Endothelial cell of umbilical vein (primary cell): ENCODE data around the gene ISLR. TPM values are rescaled to one million over a fixed set of nuclear protein-coding genes. Genes with fewer than 3 reads are reported as not detected.

Experiments used
- BruUV-seq: library from RNA; stranded (reverse); fragments of 400-500 nt; replicated peaks from 2 replicates; lab custom pipeline; 2021; lab: Mats Ljungman, UMichigan
- CTCF ChIA-PET: fragments of 300-600, 350-600 bp; sonication (Branson Sonifier 250); formaldehyde crosslinking; loops from one replicate; lab custom pipeline; 2021; ENCODE audit warnings: antibody characterized with exemption, inconsistent platforms; lab: Charles Lee
- POLR2A ChIA-PET: fragments of 300-600, 350-600 bp; sonication (Branson Sonifier 250); formaldehyde crosslinking; loops from one replicate; lab custom pipeline; 2021; ENCODE audit warnings: antibody characterized with exemption, inconsistent platforms; lab: Charles Lee
- DNase-seq: peaks from one replicate; pipeline ENCODE4 v3.0.0-alpha.2; 2011; ENCODE audit warnings: low read depth, low spot score
- FAIRE-seq: peaks from 2 replicates; lab custom pipeline; 2011; peaks lifted over from hg19 to GRCh38; lab: Jason Lieb, UNC
- H2AFZ ChIP-seq: 2 replicates; pipeline ENCODE4 v1.6.0; 2012; ENCODE audit warnings: low read depth, low read length, control low read depth, inconsistent platforms
- H3K27ac ChIP-seq: 2 replicates; pipeline ENCODE4 v1.5.1; 2011; ENCODE audit warnings: low read depth, mild to moderate bottlenecking, control low read depth, low read length, moderate library complexity; ENCODE audit not compliant: insufficient read depth
- H3K27me3 ChIP-seq, 2 experiments: 2 replicates each; pipeline versions ENCODE4 v1.6.0 to v1.6.1; 2011; ENCODE audit warnings: low read length in 2 of 2, mixed read lengths in 1 of 2; ENCODE audit not compliant: control insufficient read depth in 2 of 2, insufficient read depth in 2 of 2
- H3K36me3 ChIP-seq, 2 experiments: 2 replicates in 1 of 2; 3 replicates in 1 of 2; pipeline ENCODE4 v1.5.1; 2011; ENCODE audit warnings: low read length in 2 of 2, mild to moderate bottlenecking in 1 of 2, moderate library complexity in 1 of 2; ENCODE audit not compliant: control insufficient read depth in 2 of 2, insufficient read depth in 2 of 2; ENCODE audit errors: extremely low read depth in 1 of 2
- H3K4me1 ChIP-seq: 3 replicates; pipeline ENCODE4 v1.5.1; 2011; ENCODE audit warnings: mild to moderate bottlenecking, low read length; ENCODE audit not compliant: control insufficient read depth, insufficient read depth; ENCODE audit errors: extremely low read depth
- H3K4me2 ChIP-seq: 2 replicates; pipeline ENCODE4 v1.6.1; 2011; ENCODE audit warnings: low read length, control low read depth, mixed read lengths; ENCODE audit not compliant: insufficient read depth
- H3K4me3 ChIP-seq, 3 experiments: fragments of 200-600 bp in 1 of 3; sonication (generic), shearing (Covaris generic) in 1 of 3; replicated peaks in 1 of 3; 2 replicates each; pipeline ENCODE4 v1.5.1; 2011 to 2016; ENCODE audit warnings: control low read depth in 3 of 3, low read length in 3 of 3, mild to moderate bottlenecking in 2 of 3, inconsistent platforms in 1 of 3, low read depth in 1 of 3, moderate library complexity in 1 of 3; ENCODE audit not compliant: insufficient read depth in 1 of 3
- H3K79me2 ChIP-seq: 2 replicates; pipeline ENCODE4 v1.6.0; 2012; ENCODE audit warnings: low read length, inconsistent platforms; ENCODE audit not compliant: control insufficient read depth, insufficient read depth
- H3K9ac ChIP-seq: replicated peaks from 2 replicates; pipeline ENCODE3; 2011; ENCODE audit warnings: low read length, control low read depth; ENCODE audit not compliant: insufficient read depth; ENCODE audit errors: extremely low read depth
- H3K9me1 ChIP-seq: replicated peaks from 3 replicates; pipeline ENCODE4 v1.6.0; 2011; ENCODE audit warnings: mild to moderate bottlenecking, low read length; ENCODE audit not compliant: control insufficient read depth, insufficient read depth; ENCODE audit errors: extremely low read depth
- H3K9me3 ChIP-seq: replicated peaks from 2 replicates; pipeline ENCODE4 v1.5.1; 2012; ENCODE audit warnings: low read length, inconsistent platforms; ENCODE audit not compliant: control insufficient read depth, insufficient read depth
- H4K20me1 ChIP-seq: replicated peaks from 2 replicates; pipeline ENCODE3; 2011; ENCODE audit warnings: mild to moderate bottlenecking, low read length; ENCODE audit not compliant: control insufficient read depth, insufficient read depth; ENCODE audit errors: extremely low read depth
- CTCF ChIP-seq, 2 donors: IDR thresholded peaks; 1 replicate in 1 of 2; 2 replicates in 1 of 2; pipeline ENCODE4 v1.5.1; 2011; ENCODE audit warnings: low read length in 2 of 2, mild to moderate bottlenecking in 2 of 2, moderate library complexity in 2 of 2, control low read depth in 1 of 2, inconsistent platforms in 1 of 2, low read depth in 1 of 2; ENCODE audit not compliant: insufficient read depth in 1 of 2; ENCODE audit errors: extremely low read depth in 1 of 2
- EZH2 ChIP-seq: IDR thresholded peaks from 2 replicates; pipeline ENCODE4 v1.6.1; 2012; ENCODE audit warnings: borderline replicate concordance, low read depth, mild to moderate bottlenecking, moderate library complexity, low read length, inconsistent platforms; ENCODE audit not compliant: severe bottlenecking
- FOS ChIP-seq: IDR thresholded peaks from 2 replicates; pipeline ENCODE4 v1.6.1; 2011; ENCODE audit warnings: mild to moderate bottlenecking, low read length, moderate library complexity, borderline replicate concordance; ENCODE audit not compliant: insufficient read depth
- GATA2 ChIP-seq: IDR thresholded peaks from 2 replicates; pipeline ENCODE4 v1.7.0; 2011; ENCODE audit warnings: low read depth, mild to moderate bottlenecking, moderate library complexity, mixed read lengths, low read length; ENCODE audit not compliant: insufficient read length, insufficient read depth
- JUN ChIP-seq: IDR thresholded peaks from 2 replicates; pipeline ENCODE4 v1.6.1; 2011; ENCODE audit warnings: borderline replicate concordance, low read depth; ENCODE audit not compliant: insufficient read length, insufficient read depth
- MAX ChIP-seq: IDR thresholded peaks from 2 replicates; pipeline ENCODE4 v1.6.1; 2011; ENCODE audit not compliant: insufficient read depth, insufficient read length
- MYC ChIP-seq: IDR thresholded peaks from one replicate; pipeline ENCODE4 v1.6.1; 2011; ENCODE audit warnings: mild to moderate bottlenecking, low read depth, low read length
- POLR2A ChIP-seq: IDR thresholded peaks from 2 replicates; pipeline ENCODE4 v1.6.1; 2012; ENCODE audit warnings: low read depth, mild to moderate bottlenecking, control low read depth, low read length
- POLR2AphosphoS5 ChIP-seq: IDR thresholded peaks from 2 replicates; pipeline ENCODE4 v1.6.1; 2012; ENCODE audit warnings: low read depth, mild to moderate bottlenecking, control low read depth, low read length, moderate library complexity; ENCODE audit not compliant: insufficient read depth
- dilution Hi-C: fragments of 300-500 bp; cut with MboI; formaldehyde crosslinking; loops from one replicate; pipeline ENCODE4 v1.15.0; 2019; ENCODE audit warnings: low sequenced_read_pairs; ENCODE audit not compliant: extremely low pct_ligation_motif_present
- intact Hi-C: fragments of 100-400 bp; cut with micrococcal nuclease; formaldehyde crosslinking; loops from one replicate; pipeline ENCODE4 v1.10.0; 2022
- polyA plus RNA-seq, 4 experiments: library from polyadenylated mRNA; depleted of rRNA in 3 of 4; stranded (reverse) in 3 of 4; unstranded in 1 of 4; fragments of >200 nt; gene quantifications; 2 replicates each; pipeline versions ENCODE4 v1.2.1 to v1.2.3, GENCODE V29; 2011 to 2012; ENCODE audit warnings: missing spikeins in 1 of 4
- total RNA-seq: library from RNA; stranded (reverse); gene quantifications from 2 replicates; pipeline ENCODE4 v1.2.3, GENCODE V29; 2021

Gene ISLR
- total and polyA plus RNA-seq, 2 donors (not counting 3 experiments of a cell fraction or from before 2014, with no cell fraction given), result not detected

GRCh38 chr15:74209997-74210671 is 36.6 kb downstream of the ISLR start:
- H3K27me3 ChIP-seq, result peaks cover 0 to 2% of the 10 kb centered on the region in 2 experiments
- H3K4me1 ChIP-seq, result no peaks in the 10 kb centered on the region
- no peak overlapping the region for H3K4me3 ChIP-seq
- intact Hi-C loops, result no loop called here
- no peaks in the 10 kb centered on the region for H3K79me2 ChIP-seq
- H4K20me1 ChIP-seq, result no peaks in the 10 kb centered on the region
- no peak overlapping the region for H3K4me2 ChIP-seq
- no peak overlapping the region for H3K27ac ChIP-seq
- CTCF ChIA-PET, result no interaction called here
- dilution Hi-C loops, result no loop called here
- H2AFZ ChIP-seq, result no peak overlapping the region
- TF ChIP-seq JUN (no peak), GATA2 (no peak), MYC (no peak), POLR2AphosphoS5 (no peak), POLR2A (no peak), CTCF (IDR thresholded peaks at IDR 0.05; ENCODE audit: extremely low read depth in 1 of 2, insufficient read depth in 1 of 2, low read depth in 1 of 2, low read length in 2 of 2) (no peak), MAX (no peak), FOS (no peak), EZH2 (no peak)
- peak; percentile 46 for DNase-seq
- no peaks in the 10 kb centered on the region for H3K9me1 ChIP-seq
- H3K9ac ChIP-seq, result no peak overlapping the region
- FAIRE-seq, result no peak
- POLR2A ChIA-PET, result no interaction called here
- no peaks in the 10 kb centered on the region for H3K36me3 ChIP-seq
- no TSS peak for BruUV-seq
- no peaks in the 10 kb centered on the region for H3K9me3 ChIP-seq
